GM18907 (cell line): ENCODE measurements around the gene SPAG8.

ENCODE experiments used
- ATAC-seq: cut with Tn5 transposase; IDR thresholded peaks from one replicate; pipeline ENCODE4 v1.9.1; 2021; ENCODE audit warnings: mild to moderate bottlenecking, moderate library complexity; ENCODE audit not compliant: unreplicated experiment

Gene SPAG8

DNA sequence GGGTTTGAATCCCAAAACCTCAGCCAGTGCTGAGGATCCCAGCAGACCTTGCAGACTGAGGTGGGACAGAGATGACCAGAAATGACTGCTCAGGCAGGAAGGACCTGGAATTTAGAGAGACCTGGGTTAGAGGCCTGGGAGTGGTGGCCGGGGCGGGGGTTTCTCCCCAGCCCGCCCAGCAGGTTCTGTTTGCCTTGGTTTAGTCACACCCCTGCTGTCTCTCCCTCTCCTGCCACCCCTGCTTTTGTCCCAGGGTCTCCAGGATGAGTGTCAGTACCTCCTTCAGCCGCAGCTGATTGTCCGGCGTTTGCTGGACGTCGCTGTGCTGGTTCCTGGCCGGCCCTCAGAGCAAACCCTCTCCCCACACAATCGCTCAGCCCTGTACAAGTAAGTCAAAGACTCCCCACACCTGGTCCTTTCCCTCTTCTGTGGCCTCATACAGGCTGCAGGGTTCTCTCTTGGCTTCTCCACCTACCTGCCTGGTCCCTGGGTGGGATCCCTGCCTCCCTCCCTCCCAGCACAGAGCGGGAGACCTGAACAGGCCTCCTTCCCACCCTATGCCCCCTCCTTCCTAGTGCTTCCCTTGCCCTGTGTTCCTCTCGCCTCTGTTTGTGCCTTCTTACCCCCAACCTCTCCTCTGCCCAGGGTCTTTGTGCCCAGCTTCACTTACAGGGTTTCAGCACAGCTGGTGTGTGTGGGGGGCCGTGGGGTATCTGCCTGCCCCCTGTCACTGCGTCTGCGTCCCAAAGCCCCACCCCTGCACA lies 29.0 kb upstream of the SPAG8 start:
- ATAC-seq = no peak

DNA sequence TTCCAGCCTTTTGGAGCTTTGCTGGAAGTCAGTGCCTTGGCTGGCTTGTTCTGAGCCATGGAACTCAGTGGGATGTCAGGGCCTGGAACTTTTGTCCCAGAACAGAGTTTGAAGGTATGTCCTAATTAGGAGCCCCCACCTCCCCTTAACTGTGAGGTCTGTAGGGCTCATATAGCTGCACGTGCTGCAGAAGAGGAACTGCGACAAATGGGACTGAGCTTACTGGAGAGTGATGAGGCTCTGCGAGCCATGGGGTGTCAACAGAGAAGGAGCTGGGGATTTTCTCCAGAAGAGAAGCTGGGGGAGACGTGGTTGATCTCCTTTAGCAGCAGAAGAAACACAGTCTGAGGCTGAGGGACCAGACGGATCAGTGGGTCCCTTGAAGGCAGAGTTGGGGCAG lies 27.9 kb upstream of the SPAG8 start:
- no peak for ATAC-seq

DNA sequence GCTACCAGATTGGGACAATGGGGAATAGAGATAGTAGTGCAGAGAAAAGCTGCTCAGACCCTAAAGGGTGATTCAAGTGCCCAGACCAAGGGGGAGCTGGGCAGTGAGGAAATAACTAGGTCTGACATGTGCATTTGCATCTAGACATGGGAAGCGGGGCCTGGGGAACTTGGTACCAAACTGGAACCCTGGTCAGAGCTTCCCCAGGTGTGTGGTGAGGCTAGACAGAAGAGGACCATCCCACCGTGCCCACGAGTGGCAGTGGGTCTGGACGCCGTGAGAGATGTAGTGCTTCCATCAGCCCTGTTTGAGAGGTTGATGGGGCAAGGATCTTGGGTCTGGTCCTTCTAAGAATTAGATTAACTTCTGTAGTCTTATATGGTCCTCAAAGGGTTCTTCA lies 24.5 kb upstream of the SPAG8 start:
- ATAC-seq = no peak

DNA sequence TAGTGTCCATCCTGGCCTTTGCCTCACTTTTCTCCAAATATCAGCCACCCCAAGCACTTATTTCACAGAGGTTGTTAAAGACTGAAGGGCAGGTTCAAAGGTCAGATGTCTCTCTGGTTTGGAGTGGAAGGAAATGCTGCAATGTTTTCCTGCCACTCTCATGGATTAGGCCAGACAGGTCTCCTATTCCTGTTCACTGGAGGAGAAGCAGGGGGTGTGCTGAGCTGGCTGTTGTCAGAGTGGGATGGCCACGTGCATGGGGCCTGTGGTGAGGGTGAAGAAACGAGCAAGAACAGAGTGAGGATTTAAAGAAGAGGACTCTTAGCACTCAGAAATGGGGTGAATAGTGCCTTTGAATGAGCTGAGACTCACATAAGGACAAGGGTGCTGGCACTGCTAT lies 23.7 kb upstream of the SPAG8 start:
- ATAC-seq = no peak

DNA sequence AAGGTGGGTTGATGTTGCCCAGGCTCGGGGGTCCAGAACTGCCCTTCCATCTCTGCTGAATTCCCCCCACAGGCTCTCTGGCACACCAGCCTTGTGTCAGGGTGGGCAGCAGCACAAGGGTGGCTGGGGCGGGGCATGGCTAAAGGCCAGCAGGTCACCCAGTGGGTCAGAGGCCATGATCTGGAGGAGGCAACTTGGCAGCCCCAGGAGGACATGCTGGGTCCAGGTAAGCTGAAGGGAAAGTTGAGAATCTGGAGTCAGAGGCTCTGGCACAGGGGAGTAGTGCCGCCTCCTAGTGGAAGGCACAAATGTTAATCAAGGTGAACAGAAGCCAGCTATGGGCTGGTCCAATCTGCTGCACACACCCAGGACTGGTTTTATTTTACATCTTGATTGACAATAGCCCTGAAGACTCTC lies 23.2 kb upstream of the SPAG8 start:
- no peak for ATAC-seq

DNA sequence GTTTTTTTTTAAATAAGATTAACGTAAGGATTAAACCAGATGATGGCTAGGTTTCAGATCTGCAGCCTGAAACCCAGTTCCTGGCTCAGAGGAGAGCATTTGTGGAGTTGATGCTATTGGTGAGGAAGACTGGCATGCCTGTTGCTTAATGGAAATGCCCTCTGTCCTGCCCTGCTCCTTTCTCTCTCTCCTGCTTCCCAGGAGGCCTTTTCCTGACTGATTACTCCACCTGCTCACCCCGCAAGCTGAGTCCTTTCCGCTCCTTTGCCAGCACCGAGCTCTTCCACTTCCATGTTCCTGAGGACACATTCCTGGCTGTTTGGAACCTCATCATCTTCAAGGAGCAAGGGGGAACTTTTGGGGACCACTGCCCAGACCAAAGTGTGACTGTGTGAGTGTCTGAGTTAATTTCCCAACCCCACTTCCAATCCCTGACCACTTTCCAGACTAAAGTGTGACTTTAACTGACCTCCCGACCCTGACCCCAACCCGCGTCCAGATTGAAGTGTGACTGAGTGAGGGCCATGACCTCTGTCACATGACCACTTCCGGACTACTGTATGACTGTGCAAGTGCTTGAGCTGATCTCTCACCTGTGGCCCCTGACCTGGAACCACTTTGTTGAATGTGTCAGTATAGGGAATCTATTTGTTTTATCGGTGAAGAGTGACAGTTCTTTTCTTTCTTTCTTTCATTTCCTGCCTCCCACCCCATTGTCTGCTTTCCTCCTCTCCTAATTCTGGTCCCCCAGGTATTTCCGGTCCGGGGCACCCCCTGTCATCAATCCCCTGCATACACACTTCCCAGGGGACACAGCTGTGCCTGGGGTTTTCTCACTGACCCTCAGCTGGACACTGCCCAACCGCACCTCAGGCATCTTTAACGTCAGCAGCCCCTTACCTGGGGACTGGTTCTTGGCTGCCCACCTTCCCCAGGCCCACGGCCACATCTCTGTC lies 22.5 kb upstream of the SPAG8 start:
- no peak for ATAC-seq

DNA sequence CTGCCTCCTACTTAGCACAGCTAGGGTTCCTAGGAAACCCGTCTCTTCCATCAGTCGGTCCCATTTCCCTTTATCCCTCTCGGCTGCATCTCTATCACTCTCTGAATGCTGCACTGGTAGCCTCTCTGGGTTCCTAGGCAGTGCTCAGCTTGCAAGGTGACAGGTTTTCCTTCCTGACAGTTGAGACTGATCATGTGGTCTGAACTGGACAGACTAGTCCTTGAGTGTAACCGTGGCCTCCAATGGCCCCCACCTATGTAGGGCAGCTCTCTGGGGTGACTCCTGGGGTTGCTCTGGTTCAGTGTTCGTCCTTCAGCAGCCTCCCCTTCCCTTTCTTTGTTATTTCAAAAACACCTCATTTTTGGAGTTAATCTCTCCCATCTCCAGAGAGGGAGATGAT lies 20.8 kb upstream of the SPAG8 start:
- ATAC-seq = no peak

DNA sequence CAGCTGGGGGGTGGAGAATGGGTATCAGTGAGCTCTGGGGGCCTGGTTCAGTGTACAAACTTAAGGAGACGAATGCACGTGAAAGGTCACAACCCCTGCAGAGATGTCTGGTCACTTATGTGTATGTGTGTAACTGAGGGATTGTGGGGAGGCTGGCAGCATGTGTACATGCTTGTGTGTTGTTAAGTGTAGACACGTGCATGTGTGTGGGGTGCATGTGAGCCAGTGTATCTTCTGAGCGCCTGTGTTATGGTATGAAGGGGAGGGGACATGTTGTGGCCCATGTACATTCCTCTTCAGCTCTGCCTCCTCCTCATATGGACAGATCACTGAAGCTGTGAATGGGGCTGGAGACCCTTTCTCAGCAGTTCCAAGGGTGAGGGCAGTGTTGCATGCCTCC lies 19.0 kb upstream of the SPAG8 start:
- no peak for ATAC-seq

DNA sequence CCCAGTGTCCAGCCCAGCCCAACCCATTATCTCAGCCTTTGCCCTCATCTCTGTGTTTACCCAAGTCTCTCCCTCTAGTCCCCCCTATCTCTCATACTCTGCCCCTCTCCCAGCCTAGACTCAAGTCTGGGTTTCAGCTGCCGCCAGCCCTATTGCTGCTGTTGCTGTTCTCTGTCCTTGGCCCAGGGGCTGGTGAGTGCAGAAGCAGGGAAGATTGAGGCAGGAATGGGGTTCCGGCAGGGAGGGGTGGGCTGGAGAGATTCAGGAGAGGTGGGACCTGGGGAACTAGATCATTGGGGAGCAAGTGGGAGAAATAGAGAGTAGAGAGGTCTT lies 17.7 kb upstream of the SPAG8 start:
- ATAC-seq = no peak

DNA sequence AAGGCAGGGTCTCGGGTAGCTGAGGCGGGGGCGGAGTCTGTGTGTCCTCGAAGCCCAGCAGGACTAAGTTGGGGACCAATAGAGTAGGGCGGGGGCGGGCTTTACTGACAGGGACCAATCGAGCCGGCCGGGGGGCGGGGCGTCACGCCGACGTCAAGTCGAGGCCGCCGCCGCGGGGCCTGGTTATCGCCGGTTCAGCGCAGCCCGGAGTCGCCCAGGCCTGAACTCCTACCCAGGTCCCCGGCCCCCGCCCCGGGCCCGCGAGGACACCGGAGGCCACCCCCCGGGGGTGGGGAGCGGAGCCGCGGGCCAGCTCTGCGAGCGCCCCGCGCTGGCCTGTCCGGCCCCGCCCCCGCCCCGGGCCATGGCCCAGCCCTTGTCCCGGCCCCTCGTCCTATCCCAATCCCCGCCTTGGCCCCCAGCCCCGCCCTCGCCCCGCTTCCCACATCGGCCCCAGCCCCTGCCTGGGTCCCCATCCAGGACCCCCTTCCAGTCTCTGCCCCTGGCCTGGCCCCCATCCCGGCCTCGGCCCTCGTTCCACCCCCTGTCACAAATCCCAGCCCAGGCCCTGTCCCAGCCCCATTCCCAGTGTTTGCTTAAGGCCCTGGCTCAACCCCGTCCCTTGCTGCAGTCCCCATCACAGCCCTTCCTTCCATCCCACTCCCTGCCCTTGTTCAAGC lies 17.2 kb upstream of the SPAG8 start, which contains the start of gene TMEM8B:
Gene TMEM8B, plus strand, starts transcription at position 145 of the 680 bp plus-strand sequence. Its CDS starts 220 bp downstream, at position 365.
- peak; percentile 75 for ATAC-seq

DNA sequence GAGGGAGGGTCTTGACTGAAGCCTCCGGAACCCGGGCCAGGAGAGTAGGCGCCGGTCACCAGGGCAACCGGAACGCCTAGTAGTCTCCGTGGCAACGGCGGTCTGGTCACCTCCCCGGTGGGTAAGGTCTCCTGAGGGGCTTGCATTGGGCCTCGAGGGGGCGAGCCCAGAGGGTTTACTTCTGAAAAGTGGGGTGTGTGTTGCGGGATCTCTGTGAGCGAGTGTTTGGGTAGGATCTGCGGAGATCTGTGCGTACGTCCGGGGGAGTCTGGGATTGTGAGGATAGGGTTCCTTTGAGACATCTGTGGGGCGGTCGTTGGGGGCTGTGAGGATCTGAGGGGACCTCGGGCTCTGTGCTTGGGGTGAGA lies 16.6 kb upstream of the SPAG8 start, which contains the start of gene FAM221B:
Gene FAM221B, minus strand, starts transcription at position 17 of the 368 bp plus-strand sequence. CDS start 2,571 bp downstream, outside the sequence.
- peak; percentile 3 for ATAC-seq

DNA sequence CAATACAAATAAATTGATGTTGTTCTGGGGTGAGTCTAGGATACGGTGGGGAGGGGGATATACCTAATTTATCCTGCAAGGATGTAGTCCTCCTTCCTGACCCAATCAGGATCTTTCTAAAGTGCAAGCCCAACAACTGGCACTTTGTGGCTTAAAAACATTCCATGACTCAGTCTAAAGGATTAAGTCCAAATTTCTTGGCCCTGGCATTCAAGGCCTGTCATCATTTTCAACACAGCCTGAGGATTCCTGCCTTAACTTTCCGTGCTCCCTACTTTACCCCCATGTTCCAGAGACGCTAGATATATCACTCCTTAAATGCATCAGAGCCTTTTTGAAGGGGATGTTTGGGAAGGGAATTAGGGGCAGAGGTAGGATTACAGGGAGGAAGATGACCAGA lies 15.4 kb upstream of the SPAG8 start:
- ATAC-seq = no peak

DNA sequence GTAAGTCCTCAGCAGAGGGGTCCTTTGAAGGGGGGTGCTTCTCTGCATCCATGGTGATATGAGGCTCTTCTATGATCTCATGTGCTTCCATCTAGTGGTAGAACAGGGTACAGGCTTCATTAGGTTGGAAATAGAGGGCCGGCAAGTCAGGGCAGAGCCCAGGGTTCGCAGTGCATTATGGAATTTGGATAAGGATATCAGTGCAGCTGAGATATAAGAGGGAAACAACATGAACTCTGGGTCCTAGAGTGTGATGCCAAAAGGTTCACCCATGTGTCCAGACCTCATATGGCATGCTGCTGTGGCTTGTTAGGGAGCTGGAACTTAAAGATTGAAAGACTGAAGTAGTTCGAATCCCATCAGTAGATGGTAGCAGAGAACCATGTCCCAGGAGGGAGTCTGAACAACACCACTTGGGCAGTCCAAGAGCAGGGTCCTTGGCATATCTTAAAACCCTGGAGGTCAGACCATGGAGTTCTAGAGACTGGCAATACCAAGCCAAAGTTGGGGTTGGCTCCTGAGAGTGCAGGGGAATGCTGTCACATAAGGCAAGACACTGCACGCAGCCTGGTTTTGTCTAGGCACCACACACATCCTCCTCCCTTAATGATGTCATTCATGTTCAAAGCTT lies 14.1 kb upstream of the SPAG8 start:
- peak; percentile 62 for ATAC-seq

DNA sequence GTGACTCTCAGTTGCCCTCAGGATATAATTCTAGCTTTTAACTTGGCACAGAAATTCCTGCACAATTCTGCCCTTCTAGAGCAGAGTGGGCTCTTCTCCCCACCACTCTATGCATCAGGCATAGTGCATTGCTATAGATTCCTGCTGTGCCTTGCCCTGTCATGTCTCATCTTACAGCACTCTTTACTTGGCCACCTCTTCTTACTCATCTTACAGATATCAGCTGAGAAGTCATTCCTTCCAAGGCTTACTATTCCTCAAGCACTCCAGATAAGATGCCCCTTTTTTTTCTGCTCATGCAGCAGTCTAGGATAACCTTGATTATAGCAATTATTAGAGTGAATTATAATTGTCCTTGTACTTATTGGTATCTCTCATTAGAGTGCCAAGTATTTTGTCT lies 10.9 kb upstream of the SPAG8 start:
- ATAC-seq = no peak

DNA sequence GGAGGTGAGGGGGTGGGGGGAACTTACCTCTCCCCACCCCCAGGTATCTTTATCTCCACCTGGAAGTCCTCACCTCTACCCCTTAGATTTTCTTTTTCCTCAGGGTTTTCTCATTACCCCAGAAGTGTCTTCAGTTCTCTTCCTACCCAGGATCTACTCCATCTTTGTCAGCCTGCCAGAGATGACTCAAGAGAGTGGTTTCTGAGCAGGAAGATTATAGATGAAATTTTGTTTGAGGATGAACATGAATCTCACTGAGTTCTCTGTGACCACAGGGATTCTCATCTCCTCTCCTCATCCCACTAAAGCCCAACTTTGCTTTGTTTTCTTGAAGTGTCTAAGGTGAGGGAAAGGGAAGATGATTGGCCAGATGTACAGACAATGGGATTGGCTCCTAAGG lies 8.0 kb upstream of the SPAG8 start:
- ATAC-seq = no peak

DNA sequence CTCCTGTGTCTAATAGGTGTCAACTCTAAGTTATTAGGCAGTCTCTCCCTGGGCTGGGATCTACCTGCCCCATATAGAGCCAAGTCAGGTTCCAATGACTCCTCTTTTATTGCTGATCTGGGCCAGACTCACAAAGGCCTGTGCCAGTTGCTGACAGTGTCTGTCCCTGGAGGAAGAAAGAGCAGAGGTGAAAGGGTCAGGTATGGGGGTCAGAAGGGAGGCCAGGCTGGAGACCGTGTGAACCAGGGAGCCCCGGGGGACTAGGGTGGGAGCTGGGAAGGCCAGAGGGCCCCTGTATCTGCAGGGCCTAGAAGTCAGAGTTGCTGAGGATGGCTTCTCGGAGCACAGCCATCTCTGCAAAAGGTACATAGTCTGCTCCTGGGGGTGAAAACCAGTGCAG lies 6.3 kb upstream of the SPAG8 start:
- no peak for ATAC-seq

DNA sequence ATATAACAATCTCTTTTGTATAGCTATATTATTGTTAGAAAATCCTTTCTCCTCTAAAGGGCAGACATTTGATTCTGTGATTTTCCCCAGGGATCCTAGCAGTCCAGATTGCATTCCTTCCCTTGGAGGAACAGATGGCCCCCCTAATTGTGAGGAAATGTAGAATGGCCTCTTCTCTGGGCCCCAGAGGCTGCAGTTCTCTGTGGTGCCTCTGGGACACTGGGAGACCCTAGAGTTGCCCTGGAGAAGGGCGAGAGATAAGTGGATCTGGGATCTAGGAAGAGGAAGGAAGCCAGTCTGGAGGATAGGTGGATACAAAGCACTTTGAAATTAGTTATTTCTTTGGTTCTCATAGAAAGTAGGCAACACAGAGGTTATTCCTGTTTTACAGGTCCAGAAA lies 4.6 kb upstream of the SPAG8 start:
- ATAC-seq = no peak

DNA sequence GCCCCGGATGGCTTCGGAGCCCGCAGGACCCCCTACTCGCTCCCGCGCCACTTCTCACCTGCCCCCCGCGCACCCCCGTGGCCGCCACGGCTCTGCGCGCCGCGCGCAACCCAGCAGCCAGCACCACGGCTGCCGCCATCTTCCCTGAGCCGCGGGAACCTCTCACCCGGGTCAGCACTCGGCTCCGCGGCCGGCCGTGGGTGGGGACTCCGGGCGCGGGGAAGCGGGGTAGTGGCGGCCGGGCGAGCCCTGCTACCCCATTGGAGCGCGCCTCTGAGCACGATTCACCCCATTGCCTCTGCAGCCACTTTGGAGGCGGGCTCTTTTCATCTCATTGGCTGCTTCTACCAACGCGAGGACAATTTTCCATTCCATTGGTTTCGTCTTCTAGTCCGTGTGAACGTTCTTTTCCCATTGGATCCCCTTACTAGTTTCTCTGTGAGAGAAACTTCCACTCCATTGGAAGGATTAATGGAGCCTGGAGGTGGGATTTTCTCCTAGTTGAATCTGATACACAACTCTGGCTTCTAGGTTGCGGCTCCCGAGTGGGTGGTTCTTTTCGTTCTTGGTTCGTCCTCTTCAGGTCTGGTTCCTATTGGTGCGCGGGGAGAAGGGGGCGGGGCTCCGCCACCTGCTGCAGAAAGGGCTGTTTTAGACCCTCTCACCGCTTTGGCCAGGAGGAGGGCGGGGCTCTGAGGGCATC lies 2.9 kb upstream of the SPAG8 start, which contains the start of gene HINT2:
Gene HINT2, minus strand, starts transcription at position 202 of the 703 bp plus-strand sequence. Its CDS starts 63 bp downstream, at position 139.
- ATAC-seq = peak; percentile 73

DNA sequence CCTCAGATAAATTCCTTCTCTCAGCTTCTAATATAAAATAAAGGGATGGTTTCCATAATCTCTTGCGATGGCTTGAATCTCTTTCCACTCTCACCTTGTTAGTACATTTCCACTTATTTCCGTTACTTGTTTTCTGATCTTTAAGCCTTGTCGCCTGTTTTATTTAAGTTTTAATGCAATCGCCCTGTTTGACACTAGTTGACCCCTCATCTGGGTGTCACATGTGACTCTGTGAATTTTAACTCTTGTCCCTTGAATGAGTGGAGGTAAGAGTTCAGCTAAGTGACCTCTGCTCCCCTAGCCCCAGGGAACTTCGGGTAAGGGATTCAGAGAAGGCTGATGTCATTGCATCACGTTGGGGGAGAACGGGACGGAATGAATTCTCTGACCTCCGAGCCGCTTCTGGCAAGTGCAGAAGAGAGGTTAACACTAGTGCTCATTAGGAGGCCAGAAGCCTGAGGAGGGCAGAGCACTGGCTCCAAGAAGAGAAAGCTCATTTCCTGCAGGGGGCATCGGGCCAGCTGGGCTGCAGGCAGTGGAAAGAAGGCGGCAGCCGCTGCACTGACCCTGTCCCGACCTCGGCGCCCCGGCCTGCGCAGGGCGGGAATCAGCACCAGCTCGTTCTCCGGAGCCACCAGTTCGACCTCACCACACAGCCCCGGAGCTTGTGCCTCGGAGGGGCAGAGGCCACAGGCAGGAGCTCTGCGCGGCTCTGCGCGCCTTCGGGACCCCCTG lies 2.2 kb upstream of the SPAG8 start:
- ATAC-seq = peak; percentile 35
